Cardiac fibroblast (primary cell): ENCODE data around the gene LRRC75A.

ENCODE experiments used
- DNase-seq, 2 donors: peaks; one replicate each; pipeline versions ENCODE4 v3.0.0 to v3.0.0-alpha.2; 2010; ENCODE audit warnings: low read depth in 2 of 2
- H3K4me3 ChIP-seq, 2 donors: replicated peaks in 1 of 2; 1 replicate in 1 of 2; 2 replicates in 1 of 2; pipeline ENCODE4 v1.5.1; 2011; ENCODE audit warnings: low read depth in 2 of 2, low read length in 2 of 2, mild to moderate bottlenecking in 2 of 2, moderate library complexity in 1 of 2
- CTCF ChIP-seq: IDR thresholded peaks from one replicate; pipeline ENCODE4 v1.5.1; 2011; ENCODE audit warnings: low read depth, mild to moderate bottlenecking, low read length, inconsistent platforms

LRRC75A gene

GRCh38 chr17:16511593-16511992 is 19.6 kb upstream of the LRRC75A start:
- TF ChIP-seq CTCF: no peak
- no peak overlapping the region for H3K4me3 ChIP-seq
- DNase-seq: no peak

- DNase-seq: no peak
- no peak for TF ChIP-seq CTCF
- H3K4me3 ChIP-seq: no peak overlapping the region
These were observed 16.0 kb upstream of the LRRC75A start for GRCh38 chr17:16507918-16508533.

GRCh38 chr17:16506188-16506587 is 14.2 kb upstream of the LRRC75A start:
- no peak for DNase-seq
- H3K4me3 ChIP-seq: no peak overlapping the region
- peak; percentile 16 for TF ChIP-seq CTCF

- H3K4me3 ChIP-seq: no peak overlapping the region
- TF ChIP-seq CTCF: no peak
- no peak for DNase-seq
These were observed 13.0 kb upstream of the LRRC75A start for GRCh38 chr17:16504984-16505383.

- H3K4me3 ChIP-seq: no peak overlapping the region
- TF ChIP-seq CTCF: no peak
- DNase-seq: no peak
These were observed 5.0 kb upstream of the LRRC75A start for GRCh38 chr17:16496820-16497489.

- no peak for TF ChIP-seq CTCF
- H3K4me3 ChIP-seq: no peak overlapping the region
- no peak for DNase-seq
These were observed 4.2 kb upstream of the LRRC75A start for GRCh38 chr17:16495980-16496819.
